ENCODE results near the gene SMG5. TPM values are rescaled to one million over a fixed set of nuclear protein-coding genes. Genes with fewer than 3 reads are reported as not detected.

The SMG5 gene
- total RNA-seq, 1 experiment from 2014 or later: 103 TPM

DNA sequence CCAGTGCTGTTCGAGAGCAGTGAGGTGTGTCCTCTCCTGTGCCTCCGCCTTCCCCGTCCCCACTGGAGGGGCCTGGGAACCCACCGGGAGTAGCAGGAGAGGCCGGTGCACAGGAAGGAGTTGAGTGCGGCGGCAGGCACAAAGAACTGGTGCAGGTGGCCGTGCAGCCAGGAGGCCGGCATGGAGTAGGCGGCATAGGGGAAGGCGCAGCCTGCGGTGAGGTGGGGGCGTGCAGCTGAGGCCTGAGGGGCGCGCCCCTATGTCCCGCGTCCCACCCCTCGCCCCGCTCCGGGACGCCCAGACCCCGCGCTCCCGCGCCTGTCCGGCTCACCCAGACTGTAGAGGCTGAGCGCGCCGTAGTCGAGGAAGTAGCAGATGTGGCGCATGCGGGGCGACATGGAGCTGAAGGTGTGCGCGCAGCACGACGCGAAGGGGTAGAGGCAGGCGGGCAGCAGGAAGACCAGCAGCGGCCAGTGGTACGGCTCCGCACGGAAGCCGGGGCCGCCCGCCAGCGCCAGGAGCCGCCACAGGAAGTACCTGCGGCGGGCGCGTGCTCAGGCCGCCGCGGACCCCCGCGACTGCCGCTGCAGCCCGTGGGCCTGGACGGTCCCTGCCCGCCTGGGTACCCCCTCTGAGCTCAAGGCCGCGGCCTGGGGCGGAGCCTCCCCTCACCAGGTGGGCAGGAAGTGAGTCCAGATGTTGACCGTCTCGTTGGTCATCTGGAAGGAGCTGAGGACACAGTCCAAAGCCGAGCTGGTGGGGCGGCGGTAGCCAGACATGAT is 37.0 kb downstream of the SMG5 start:
- H3K36me3 Mint-ChIP-seq (ENCODE audit: insufficient read depth in 1 of 3, low read depth in 3 of 3): peaks cover 7 to 25% (median 15%) of the 10 kb centered on the region in 3 experiments; a peak in 6 of 7 replicates
- Histone ChIP-seq H3K27ac (ENCODE audit: insufficient read length, low read depth, low read length) (no peak overlapping the region), H3K79me2 (ENCODE audit: insufficient read depth, low read length) (no peaks in the 10 kb centered on the region), H3K9ac (ENCODE audit: extremely low read depth, insufficient read length, low read length) (no peak overlapping the region), H3K79me1 (ENCODE audit: insufficient read depth, low read depth, low read length, poor library complexity, severe bottlenecking) (no peaks in the 10 kb centered on the region), H3K4me1 (ENCODE audit: insufficient read depth, low read length) (peaks cover 2% of the 10 kb centered on the region; the same call in 1 of the 2 replicates), H3K18ac (ENCODE audit: insufficient read length, low read depth, low read length) (no peak overlapping the region), H3K4ac (ENCODE audit: low read depth, low read length) (no peak overlapping the region), H2BK15ac (ENCODE audit: low read depth, low read length) (no peak overlapping the region), H2AK5ac (ENCODE audit: insufficient read length, low read length) (no peak overlapping the region), H3K23ac (ENCODE audit: insufficient read length, low read depth, low read length) (no peak overlapping the region), H2BK120ac (ENCODE audit: low read depth, low read length, poor library complexity, severe bottlenecking) (no peak overlapping the region), H3K9me3 (ENCODE audit: control insufficient read depth, low read depth, low read length) (no peaks in the 10 kb centered on the region), H2BK20ac (ENCODE audit: low read depth, low read length, poor library complexity, severe bottlenecking) (no peak overlapping the region), H2BK12ac (ENCODE audit: insufficient read length, low read depth, low read length) (no peak overlapping the region), H3K23me2 (ENCODE audit: insufficient read length, low read depth, low read length, poor library complexity, severe bottlenecking) (peaks cover 3% of the 10 kb centered on the region), H3K56ac (ENCODE audit: insufficient read length, low read depth, low read length) (no peak overlapping the region), H4K8ac (replicated peaks; ENCODE audit: insufficient read length, low read depth, low read length) (no peak overlapping the region), H3K27me3 (ENCODE audit: insufficient read depth, low read length) (no peaks in the 10 kb centered on the region), H4K20me1 (ENCODE audit: control insufficient read depth, insufficient read depth, insufficient read length) (no peaks in the 10 kb centered on the region), H3K4me2 (ENCODE audit: insufficient read depth, insufficient read length, low read length) (no peak overlapping the region), H3K14ac (ENCODE audit: insufficient read depth, low read length) (no peak overlapping the region; the same call in 1 of the 2 replicates), H3T11ph (ENCODE audit: low read length) (no peak overlapping the region), H4K91ac (ENCODE audit: insufficient read length, low read depth, low read length) (no peak overlapping the region), H2AFZ (ENCODE audit: low read length) (no peak overlapping the region), H2BK5ac (ENCODE audit: insufficient read length, low read length) (no peak overlapping the region), H4K5ac (ENCODE audit: insufficient read length, low read depth, low read length) (no peak overlapping the region)
- peak; percentile 54 for DNase-seq
- H3K9me3 Mint-ChIP-seq: no peaks in the 10 kb centered on the region
- TF ChIP-seq, protein P1, sequence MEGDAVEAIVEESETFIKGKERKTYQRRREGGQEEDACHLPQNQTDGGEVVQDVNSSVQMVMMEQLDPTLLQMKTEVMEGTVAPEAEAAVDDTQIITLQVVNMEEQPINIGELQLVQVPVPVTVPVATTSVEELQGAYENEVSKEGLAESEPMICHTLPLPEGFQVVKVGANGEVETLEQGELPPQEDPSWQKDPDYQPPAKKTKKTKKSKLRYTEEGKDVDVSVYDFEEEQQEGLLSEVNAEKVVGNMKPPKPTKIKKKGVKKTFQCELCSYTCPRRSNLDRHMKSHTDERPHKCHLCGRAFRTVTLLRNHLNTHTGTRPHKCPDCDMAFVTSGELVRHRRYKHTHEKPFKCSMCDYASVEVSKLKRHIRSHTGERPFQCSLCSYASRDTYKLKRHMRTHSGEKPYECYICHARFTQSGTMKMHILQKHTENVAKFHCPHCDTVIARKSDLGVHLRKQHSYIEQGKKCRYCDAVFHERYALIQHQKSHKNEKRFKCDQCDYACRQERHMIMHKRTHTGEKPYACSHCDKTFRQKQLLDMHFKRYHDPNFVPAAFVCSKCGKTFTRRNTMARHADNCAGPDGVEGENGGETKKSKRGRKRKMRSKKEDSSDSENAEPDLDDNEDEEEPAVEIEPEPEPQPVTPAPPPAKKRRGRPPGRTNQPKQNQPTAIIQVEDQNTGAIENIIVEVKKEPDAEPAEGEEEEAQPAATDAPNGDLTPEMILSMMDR (conservative IDR thresholded peaks at IDR 0.05): no peak
- H3K4me1 Mint-ChIP-seq: peaks cover 17 to 22% of the 10 kb centered on the region in 2 experiments
- peak overlapping the region; percentile 66 to 93 (median 85); a peak in 4 of 7 replicates for H3K27ac Mint-ChIP-seq
- WGBS (ENCODE audit: extremely low coverage, insufficient read length, low lambda C conversion rate): no CpG with 5 or more reads among the region's 69 CpGs
- peaks cover 4% of the 10 kb centered on the region; the same call in 1 of the 2 replicates for H3K27me3 Mint-ChIP-seq (ENCODE audit: low read depth)
- H3K4me3 Mint-ChIP-seq: no peak overlapping the region
